ENCODE data around the gene ZMYM5. TPM values are rescaled to one million over a fixed set of nuclear protein-coding genes. Genes with fewer than 3 reads are reported as not detected.

Gene ZMYM5
- total RNA-seq, 1 donor from 2014 or later = 20.8 TPM

DNA sequence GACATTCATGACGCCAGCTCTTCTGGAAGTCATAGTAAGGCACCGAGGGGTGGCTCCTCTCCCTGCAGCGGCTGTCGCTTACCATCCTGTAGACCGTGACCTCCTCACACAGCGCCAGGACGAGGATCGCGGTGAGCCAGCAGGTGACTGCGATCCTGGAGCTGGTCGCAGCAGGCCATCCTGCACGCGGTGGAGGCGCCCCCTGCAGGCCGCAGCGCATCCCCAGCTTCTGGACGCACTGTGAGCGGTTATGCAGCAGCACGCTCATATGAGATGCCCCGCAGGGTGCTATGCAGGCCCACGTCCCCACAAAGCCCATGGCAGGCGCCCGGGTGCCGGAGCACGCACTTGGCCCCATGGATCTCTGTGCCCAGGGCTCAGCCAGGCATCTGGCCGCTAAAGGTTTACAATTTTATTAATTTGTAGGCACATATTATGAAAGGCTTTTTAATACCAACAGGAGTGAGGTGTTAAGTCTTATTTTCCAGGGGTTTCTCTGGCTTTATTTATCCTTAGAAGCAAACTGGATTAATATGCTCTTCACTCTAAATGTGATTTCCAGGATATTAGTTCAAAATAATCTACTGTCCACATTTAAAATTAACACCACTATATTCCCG, 45.1 kb downstream of the ZMYM5 start:
- DNase-seq (ENCODE audit: low spot score) = peak; percentile 52

DNA sequence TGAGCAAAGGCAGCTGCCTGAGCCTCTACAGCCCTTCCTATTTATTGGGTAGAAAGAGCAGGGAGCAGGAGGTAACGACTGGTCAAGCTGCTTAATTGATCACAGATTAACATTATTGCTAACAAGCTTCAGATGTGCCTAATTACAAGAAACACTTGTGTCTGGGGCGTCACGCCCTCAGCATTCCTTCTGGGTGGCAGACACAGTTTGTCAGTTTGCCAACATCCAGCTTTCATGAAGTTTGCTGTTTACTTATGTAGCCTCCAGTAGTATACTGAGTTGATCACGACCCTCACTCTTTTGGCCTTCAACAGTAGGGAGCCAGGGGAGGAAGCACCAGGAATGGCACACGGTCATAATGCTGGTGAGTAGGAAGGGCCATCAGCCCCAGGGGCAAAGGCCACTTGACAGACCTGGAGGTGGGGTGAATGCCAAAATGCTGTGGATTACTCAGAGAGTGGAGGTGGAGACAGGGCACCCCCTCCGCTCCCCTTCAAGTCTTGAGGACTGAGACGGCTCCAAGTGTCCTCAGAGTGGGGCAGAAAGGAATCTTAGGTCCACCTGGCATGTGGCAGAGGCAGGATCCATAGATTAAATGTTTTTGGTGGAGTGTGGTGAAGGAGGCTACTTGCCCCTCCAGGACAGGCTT, 45.8 kb downstream of the ZMYM5 start:
- no peak for DNase-seq (ENCODE audit: low spot score)

DNA sequence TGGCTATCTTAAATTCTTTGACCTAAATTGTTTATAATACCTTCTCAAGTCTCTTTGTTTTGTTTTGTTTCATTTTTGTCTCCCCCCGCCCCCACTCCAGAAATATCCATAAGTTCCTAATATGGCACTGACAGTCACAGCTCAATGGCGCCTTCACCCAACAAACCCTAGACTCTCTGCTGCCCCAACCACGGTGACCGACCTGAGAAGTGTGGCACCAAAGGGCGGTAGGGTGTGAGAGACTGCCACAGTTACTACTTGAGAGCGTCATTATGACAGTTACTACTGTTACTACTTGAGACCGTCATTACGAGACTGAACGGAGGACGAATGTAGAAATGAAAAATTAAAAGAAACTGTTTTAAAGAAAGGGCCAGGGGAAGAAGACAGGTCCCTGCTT, 46.3 kb downstream of the ZMYM5 start:
- no peak for DNase-seq (ENCODE audit: low spot score)

DNA sequence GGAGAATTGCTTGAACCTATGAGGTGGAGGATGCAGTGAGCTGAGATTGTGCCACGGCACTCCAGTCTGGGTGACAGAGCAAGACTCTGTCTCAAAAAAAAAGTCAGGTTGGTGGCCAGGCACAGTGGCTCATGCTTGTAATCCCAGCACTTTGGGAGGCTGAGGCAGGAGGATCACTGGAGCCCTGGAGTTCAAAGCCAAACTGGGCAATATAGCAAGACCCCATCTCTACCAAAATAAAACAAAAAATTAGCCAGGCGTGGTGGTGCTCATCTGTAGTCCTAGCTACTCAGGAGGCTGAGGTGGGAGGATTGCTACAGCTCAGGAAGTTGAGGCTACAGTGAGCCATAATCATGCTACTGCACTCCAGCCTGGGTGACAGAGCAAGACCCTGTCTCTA, 47.6 kb downstream of the ZMYM5 start:
- peak; percentile 9 for DNase-seq (ENCODE audit: low spot score)

DNA sequence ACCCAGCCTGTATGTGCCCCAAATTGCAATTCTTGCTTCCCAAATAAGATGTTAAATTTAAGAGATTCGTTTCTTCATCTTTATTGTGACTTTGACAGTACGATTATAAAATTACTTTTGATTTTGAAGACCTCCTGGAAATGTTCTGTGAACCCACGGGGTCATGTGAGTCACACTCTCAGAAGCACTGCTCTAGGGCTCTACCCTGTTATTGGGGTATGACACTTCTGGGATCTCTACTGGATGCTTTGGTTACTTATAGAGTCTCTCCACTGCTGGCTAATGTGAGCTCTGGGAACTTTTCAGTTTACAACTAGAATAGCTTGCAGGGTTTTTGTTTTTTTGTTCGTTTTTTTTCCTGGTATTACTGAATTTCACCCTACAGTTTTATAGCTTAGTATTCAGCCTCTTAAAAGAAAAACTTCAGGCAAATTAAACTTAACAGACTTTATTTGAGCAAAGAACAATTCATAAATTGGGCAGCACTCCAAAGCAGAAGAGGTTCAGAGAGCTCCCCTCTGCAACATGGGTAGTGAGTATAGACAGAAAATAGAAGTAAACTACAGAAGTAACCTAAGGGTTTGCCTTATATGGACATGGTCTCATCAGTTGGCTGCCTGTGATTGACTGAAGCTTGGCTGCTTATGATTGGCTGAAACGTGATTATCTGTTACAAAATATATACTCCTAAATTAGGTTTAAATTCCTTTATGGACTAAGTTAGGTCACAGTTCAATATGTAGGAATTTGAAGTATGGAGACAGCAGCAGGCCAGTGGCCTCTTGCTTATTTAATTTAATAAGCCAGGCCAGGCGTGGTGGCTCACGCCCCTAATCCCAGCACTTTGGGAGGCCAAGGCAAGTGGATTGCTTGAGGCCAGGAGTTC, 52.2 kb downstream of the ZMYM5 start:
- no peak for DNase-seq (ENCODE audit: low spot score)

DNA sequence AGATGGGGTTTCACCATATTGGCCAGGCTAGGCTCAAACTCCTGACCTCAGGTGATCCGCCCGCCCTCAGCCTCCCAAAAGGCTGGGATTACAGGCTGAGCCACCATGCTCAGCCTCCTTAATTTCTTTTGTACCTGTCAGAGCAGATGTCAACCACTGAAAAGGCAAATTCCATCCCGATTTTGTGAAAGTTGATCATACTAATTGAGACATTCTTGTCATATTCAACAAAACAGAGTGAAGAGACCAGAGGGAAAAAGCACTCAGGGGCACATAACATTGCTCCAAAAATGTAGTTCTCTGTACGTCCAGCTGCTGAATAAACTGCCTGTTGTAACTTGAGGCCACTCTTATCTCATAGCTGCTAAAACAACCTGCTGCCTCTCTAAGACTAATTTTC, 53.3 kb downstream of the ZMYM5 start:
- DNase-seq (ENCODE audit: low spot score) = no peak

DNA sequence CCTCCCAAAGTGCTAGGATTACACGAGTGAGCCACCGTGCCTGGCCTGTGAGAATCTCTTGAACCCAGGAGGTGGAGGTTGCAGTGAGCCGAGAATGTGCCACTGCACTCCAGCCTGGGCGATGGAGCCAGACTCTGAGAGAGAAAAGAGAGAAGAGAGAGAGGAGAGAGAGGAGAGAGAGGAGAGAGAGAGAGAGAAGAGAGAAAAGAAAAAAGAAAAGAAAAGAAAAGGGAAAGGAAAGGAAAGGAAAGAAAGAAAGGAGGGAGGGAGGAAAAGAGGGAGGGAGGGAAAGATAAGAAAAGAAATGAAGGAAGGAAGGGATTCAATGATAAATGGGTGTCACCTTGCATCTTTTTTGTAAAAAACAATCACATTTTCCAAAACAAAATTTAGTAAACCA, 57.7 kb downstream of the ZMYM5 start:
- no peak for DNase-seq (ENCODE audit: low spot score)

DNA sequence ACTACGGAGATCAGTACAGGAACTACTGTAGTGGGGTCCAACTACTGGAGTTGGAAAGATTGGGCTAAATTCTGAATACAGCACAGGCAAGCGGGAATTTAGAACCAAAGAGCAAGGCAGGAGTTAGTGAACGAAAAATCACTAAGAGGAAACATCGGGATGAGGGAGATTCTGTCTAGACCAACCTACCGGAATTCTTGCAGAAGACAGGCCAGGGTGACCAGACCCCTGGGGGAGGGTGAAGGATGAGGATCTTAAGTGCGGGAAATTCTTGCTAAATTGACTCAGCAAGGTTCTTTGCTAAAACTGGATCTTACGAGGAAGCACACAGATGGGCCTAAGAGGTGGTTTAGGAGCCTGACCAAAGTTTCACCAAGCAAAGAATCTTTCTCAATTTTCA, 67.5 kb downstream of the ZMYM5 start:
- DNase-seq (ENCODE audit: low spot score) = no peak

DNA sequence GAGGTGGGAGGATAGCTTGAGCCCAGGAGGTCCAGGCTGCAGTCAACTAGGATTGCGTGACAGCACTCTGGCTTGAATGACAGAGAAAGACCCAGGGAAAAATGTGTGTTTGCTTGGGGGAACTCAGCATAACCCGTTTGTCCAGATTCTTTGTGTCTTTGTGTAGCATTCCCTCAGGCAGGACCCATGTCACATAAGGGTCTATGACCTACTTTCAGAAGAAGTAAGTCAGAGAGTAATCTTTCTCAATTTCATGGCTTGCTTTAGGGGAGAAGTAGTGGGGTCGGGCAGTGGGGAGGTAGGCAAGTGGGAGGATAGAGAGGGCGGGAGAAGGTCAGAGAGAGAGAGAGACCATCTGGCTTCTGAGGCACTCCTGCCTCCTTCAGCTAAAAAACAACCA, 68.8 kb downstream of the ZMYM5 start:
- peak; percentile 66 for DNase-seq (ENCODE audit: low spot score)

DNA sequence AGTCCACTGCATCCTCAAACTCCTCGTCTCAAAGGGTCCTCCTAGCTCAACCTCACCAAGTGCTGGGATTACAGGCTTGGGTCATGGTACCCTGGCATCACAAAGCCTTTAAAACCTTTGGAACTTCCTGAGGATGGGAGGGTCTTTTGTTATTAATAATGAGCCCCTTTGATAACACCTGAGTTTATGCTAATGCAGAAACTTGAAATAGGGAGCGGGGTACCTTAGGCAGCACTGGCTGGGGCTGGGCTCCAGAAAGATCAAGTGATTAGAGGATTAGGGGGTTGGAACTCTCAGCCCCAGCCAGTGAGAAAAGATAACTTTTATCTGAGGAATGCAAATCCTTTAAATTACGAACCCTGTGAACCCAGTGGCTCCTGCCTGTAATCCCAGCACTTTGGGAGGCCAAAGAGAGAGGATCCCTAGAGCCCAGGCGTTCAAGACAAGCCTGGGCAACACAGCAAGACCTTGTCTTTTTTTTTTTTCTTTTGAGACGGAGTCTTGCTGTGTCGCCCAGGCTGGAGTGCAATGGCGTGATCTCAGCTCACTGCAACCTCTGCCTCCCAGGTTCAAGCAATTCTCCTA, 71.4 kb downstream of the ZMYM5 start:
- DNase-seq (ENCODE audit: low spot score) = no peak

DNA sequence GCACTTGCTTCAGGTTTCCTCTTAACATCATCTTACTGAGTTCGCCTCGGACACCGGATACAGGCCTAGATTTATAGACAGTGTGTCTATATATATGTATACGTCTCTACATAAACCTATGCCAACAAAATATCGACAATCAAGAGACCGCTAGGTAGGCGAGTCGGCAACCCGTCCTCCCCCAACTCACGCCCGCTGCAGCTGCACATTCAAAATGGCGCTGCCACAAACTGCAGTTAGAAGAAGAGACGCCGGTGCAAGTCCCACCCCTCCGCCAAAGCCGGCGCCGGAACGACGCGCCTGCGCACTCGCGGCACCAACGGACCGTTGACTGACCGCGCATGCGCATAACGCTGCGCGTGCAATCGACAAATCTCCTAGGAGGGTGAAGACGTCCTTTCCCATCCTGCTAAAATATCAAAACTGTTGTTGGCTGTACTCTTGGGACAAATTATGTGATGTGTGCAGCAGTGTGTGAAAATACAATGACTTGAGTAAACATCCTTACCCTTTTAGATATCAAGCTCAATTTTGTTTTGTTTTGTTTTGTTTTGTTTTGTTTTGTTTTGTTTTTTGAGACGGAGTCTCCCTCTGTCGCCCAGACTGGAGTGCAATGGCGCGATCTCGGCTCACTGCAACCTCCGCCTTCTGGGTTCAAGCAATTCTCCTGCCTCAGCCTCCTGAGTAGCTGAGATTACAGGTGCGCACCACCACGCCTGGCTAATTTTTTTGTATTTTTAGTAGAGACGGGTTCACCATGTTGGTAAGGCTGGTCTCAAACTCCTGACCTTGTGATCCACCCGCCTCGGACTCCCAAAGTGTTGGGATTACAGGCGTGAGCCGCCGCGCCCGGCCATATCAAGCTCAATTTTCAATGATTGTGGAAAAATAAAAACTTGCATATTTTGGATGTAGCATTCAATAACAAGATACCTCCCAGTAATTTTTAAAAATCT, 80.4 kb downstream of the ZMYM5 start, which contains the start of gene PSPC1:
Gene PSPC1, minus strand, starts transcription at position 219 of the 956 bp plus-strand sequence. Its CDS starts 188 bp downstream, at position 31.
- peak; percentile 96 for DNase-seq (ENCODE audit: low spot score)

DNA sequence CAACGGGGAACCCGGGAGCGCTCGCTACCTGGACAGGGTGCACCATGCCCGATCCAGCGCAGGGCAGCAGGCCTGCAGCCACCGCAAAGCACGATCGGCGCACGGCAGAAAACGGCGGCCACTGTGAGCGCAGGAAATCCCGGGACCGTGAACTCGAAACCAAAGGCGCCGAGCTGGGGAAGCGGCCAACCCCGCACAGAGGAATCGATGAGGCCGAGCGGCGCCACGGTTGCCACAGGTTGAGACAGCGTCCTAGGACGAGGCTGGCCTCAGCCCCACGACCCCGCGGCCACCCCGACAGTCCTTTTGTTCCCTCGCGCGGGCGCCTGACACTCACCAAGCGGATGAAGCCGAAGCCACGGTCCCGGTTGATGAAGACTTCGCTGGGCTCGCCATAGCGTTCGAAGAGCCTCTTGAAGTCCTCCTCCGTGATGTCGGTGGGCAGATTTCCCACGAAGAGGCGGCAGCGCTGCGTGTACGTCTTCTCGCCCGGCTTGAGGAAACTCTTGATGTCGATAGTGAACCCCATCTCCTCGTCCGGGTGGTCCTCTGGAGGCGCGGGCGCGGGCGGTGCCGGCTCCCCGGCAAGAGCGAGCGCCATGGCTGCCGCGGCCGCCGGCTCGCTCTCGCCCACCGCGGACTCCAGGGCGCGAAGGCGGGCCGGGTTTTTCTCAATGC, 81.3 kb downstream of the ZMYM5 start:
- DNase-seq (ENCODE audit: low spot score) = peak; percentile 60

DNA sequence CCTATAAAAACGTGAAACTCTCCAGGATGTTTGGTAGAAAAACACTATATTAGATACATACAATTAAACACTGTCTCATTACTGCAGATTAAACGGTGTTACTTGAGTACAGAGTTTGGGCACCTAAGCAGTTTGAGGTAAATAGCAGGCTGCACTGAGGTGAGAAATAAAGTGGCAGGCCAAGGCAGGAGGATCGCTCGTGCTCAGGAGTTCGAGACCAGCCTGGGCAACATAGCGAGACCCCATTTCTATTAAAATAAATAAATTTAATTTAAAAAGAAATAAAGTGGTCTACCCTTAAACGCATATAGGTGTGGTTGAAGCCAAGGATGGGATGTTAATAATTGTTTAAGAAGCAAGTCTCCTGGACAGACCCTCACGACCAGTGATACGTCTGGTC, 81.9 kb downstream of the ZMYM5 start:
- DNase-seq (ENCODE audit: low spot score) = peak; percentile 27

DNA sequence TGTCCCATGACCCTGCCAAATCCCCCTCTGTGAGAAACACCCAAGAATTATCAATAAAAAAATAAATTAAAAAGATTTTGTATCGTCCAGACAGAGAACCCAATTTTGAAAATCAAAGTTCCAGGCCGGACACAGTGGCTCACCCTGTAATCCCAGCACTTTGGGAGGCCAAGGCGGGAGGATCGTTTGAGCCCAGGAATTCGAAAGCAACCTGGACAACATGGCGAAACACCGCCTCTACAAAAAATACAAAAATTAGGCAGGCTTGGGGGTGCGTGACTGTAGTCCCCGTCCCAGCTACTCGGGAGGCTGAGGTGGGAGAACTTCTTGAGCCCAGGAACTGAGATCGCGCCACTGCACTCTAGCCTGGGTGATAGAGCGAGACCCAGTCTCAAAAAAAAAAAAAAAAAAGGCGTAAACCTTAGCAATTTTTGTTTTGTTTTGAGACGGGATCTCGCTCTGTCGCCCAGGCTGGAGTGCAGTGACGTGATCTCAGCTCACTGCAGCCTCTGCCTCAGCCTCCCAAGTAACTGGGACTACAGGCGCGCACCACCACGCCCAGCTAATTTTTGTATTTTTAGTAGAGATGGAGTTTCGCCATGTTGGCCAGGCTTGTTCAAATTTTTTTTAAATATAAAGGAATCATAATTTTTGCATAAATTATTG, 82.6 kb downstream of the ZMYM5 start:
- DNase-seq (ENCODE audit: low spot score) = peak; percentile 39

Other genes with a start within 250 kb of the ZMYM5 start
- 35.6 TPM for gene MPHOSPH8, start 230.0 kb downstream of the ZMYM5 start, total RNA-seq
- gene PSPC1, start 80.7 kb downstream of the ZMYM5 start, total RNA-seq = 89.8 TPM
- 158 TPM for gene ZMYM2, start 95.1 kb upstream of the ZMYM5 start, total RNA-seq